A549 treated with ZK216348 at 1 μM for 4 hours (cell line): ENCODE measurements around the gene CD160. TPM values are rescaled to one million over a fixed set of nuclear protein-coding genes. Genes with fewer than 3 reads are reported as not detected.

Source experiments
- total RNA-seq: library from RNA; stranded (reverse); fragments of 200-300 nt; extraction: Qiagen RNA extraction; gene quantifications from 5 replicates; pipeline ENCODE4 v1.2.3, GENCODE V29; 2022; ENCODE audit warnings: low read depth

Gene CD160
- not detected in 5 replicates for total RNA-seq

GRCh38 chr1:145719230-145720079 is at the start of gene CD160:
TSS of gene CD160 (plus strand) at chr1:145719499. CDS start at chr1:145728328, 8,829 bp downstream.

GRCh38 chr1:145707183-145707867 is 12.0 kb upstream of the CD160 start, which contains the start of gene PDZK1:
TSS of gene PDZK1 (minus strand) at chr1:145707368. CDS start at chr1:145688021, 19,347 bp downstream.

Other genes with a start within 250 kb of the CD160 start
- gene GPR89A, start 111.5 kb upstream of the CD160 start, total RNA-seq: 12.9 to 16.4 TPM (median 15.4 TPM) in 5 replicates
- gene PDZK1, start 12.1 kb upstream of the CD160 start, total RNA-seq: 0.39 to 1.7 TPM (median 0.98 TPM) in 5 replicates
- gene RNF115, start 104.6 kb downstream of the CD160 start, total RNA-seq: 11.1 to 12.5 TPM (median 12.1 TPM) in 5 replicates
- 33.2 to 36.2 TPM (median 34.6 TPM) in 5 replicates for gene POLR3C, start 104.7 kb downstream of the CD160 start, total RNA-seq
- 5.2 to 7.7 TPM (median 6.4 TPM) in 5 replicates for gene NUDT17, start 126.1 kb downstream of the CD160 start, total RNA-seq
- gene PIAS3, start 139.6 kb downstream of the CD160 start, total RNA-seq: 29.2 to 40.6 TPM (median 34.2 TPM) in 5 replicates
- not detected in 5 replicates for gene ANKRD35, start 166.4 kb downstream of the CD160 start, total RNA-seq
- gene ITGA10, start 190.6 kb downstream of the CD160 start, total RNA-seq: 0.88 to 1.7 TPM (median 1.1 TPM) in 5 replicates
- gene PEX11B, start 199.2 kb downstream of the CD160 start, total RNA-seq: 25.4 to 40.2 TPM (median 31.3 TPM) in 5 replicates
- gene RBM8A, start 208.0 kb downstream of the CD160 start, total RNA-seq: 207 to 293 TPM (median 217 TPM) in 5 replicates
- 7.7 to 12.6 TPM (median 12.0 TPM) in 5 replicates for gene LIX1L, start 238.5 kb downstream of the CD160 start, total RNA-seq
- 0.11 to 0.36 TPM (median 0.20 TPM) in 5 replicates for gene ANKRD34A, start 245.1 kb downstream of the CD160 start, total RNA-seq
- gene POLR3GL, start 245.2 kb downstream of the CD160 start, total RNA-seq: 10.3 to 13.0 TPM (median 11.8 TPM) in 5 replicates